Kidney (tissue), 14 donors: ENCODE data around the gene DAG1. TPM values are rescaled to one million over a fixed set of nuclear protein-coding genes. Genes with fewer than 3 reads are reported as not detected.

Experiments
- DNase-seq, 5 donors: peaks; one replicate each; pipeline ENCODE4 v3.0.0-alpha.2; 2013 to 2020
- FAIRE-seq: peaks from 2 replicates; lab custom pipeline; 2012; peaks lifted over from hg19 to GRCh38; lab: Jason Lieb, UNC
- H3K27ac ChIP-seq, 2 donors: one replicate each; pipeline ENCODE4 v1.7.0; 2013; ENCODE audit warnings: low read depth in 2 of 2, low read length in 2 of 2, inconsistent platforms in 1 of 2
- H3K27me3 ChIP-seq: one replicate; pipeline ENCODE4 v1.7.1; 2013; ENCODE audit warnings: low read length, inconsistent platforms; ENCODE audit not compliant: control insufficient read depth, insufficient read depth
- H3K36me3 ChIP-seq, 3 donors: one replicate each; pipeline versions ENCODE4 v1.7.0 to v1.7.1; 2013; ENCODE audit warnings: low read length in 3 of 3, control low read depth in 1 of 3, inconsistent platforms in 1 of 3; ENCODE audit not compliant: insufficient read depth in 3 of 3, control insufficient read depth in 2 of 3
- H3K4me1 ChIP-seq, 3 donors: one replicate each; pipeline versions ENCODE4 v1.7.0 to v1.7.1; 2013; ENCODE audit warnings: low read length in 3 of 3, inconsistent platforms in 1 of 3, low read depth in 1 of 3; ENCODE audit not compliant: control insufficient read depth in 2 of 3, insufficient read depth in 2 of 3
- H3K4me3 ChIP-seq, 3 donors: one replicate each; pipeline versions ENCODE4 v1.7.0 to v1.8.1; 2013; ENCODE audit warnings: low read length in 3 of 3, control low read depth in 1 of 3, inconsistent platforms in 1 of 3
- H3K9ac ChIP-seq, 3 donors: one replicate each; pipeline versions ENCODE4 v1.7.0 to v1.7.1; 2013; ENCODE audit warnings: low read length in 3 of 3, control low read depth in 1 of 3, inconsistent platforms in 1 of 3
- H3K9me3 ChIP-seq, 3 donors: one replicate each; pipeline versions ENCODE4 v1.7.0 to v1.7.1; 2013; ENCODE audit warnings: low read length in 3 of 3, control low read depth in 1 of 3, inconsistent platforms in 1 of 3; ENCODE audit not compliant: control insufficient read depth in 2 of 3, insufficient read depth in 1 of 3
- CTCF ChIP-seq: IDR thresholded peaks from 3 replicates; pipeline ENCODE4 v1.5.1; 2012; ENCODE audit warnings: mild to moderate bottlenecking, moderate library complexity, borderline replicate concordance; ENCODE audit not compliant: insufficient read depth; ENCODE audit errors: extremely low read depth
- intact Hi-C: fragments of 100-400 bp; cut with DNase I; formaldehyde crosslinking; loops from one replicate; pipeline ENCODE4 v1.11.1; 2022
- polyA plus RNA-seq: library from polyadenylated mRNA; stranded (reverse); fragments of 350-450 nt; fragmentation: Illumina TruSeq; extraction: RNeasy Lipid Tissue Mini Kit (QIAGEN cat#74804); gene quantifications from one replicate; pipeline ENCODE4 v1.2.3, GENCODE V29; 2014; ENCODE audit warnings: low read depth, low replicate concordance; ENCODE audit not compliant: insufficient read depth
- total RNA-seq: library from RNA; stranded (reverse); fragmentation: NEBNext Ultra II Directional; extraction: Animal tissue kit (Norgen Biotek cat#: 25700); gene quantifications from one replicate; pipeline ENCODE4 v1.2.1, GENCODE V29; 2021
- donor health status: control.
- donor health status: control.
- donor health status: control.
- donor health status: control.
- donor health status: control.
- donor health status: DM: yes; HTN: yes; CAD: no.
- donor health status: Normal renal cell carcinoma (clear cell type).

The DAG1 gene
- total and polyA plus RNA-seq, 2 donors from 2014 or later, result 40.4 to 122 TPM

GRCh38 chr3:49536875-49537533 lies 66.9 kb downstream of the DAG1 start:
- no peak overlapping the region for H3K4me3 ChIP-seq
- peaks cover 0 to 21% (median 15%) of the 10 kb centered on the region in 3 donors for H3K4me1 ChIP-seq
- no peak overlapping the region for H3K9ac ChIP-seq
- FAIRE-seq (no peak), DNase-seq (no peak)
- H3K36me3 ChIP-seq, result peaks cover 0 to 4% (median under 1%) of the 10 kb centered on the region in 3 donors
- intact Hi-C loops, result no loop called here
- TF ChIP-seq CTCF, result no peak
- peak overlapping the region in 1 of 2 donors; percentile 1 for H3K27ac ChIP-seq
- no peaks in the 10 kb centered on the region for H3K27me3 ChIP-seq
- H3K9me3 ChIP-seq, result no peaks in the 10 kb centered on the region

DNA sequence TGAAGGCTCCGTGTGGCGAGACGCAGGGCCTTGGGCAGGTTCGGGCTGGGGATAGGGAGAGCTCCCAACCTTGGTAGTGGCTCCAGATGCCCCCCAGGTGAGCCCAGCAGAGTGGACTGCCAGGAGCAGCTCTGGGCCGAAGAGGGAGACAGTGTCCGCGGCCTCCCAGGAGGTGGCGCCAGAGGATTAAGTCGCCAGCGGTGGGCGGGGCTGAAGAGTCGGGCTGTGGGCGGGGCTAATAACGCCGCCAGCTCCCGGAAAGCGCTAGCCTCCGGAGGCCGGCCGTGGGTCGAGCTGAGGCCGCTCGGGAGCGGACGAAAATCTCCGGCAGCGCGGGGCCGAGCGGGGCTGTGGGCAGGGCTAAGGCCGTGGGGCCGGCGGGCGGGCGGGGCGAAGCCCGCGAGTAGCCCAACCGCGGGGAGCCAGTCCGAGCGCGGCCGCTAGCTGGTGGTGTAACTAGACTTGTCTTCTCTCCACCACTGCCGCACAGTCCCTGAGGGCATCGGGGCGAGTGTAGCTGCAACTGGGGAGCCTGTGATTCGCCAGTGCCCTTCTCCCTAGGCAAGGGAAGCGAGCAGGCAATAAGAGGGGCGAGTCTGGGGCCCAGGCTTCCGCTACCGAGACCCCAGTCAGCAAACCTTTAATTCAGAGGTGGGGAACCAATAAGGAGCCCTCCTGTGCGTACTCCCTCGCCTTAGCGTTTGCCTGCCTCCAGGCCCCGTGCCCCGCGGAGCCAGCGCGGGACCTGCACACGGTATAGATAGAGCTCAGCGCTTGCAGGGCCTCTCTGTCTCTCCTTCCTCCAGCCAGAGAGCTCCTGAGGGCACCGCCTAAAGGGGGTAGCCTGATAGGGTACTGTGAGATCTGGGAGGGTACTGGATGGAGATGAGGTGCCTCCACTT lies 69.8 kb downstream of the DAG1 start:
- peak; percentile 95 to 98 (median 97) for DNase-seq
- peak; percentile 21 for FAIRE-seq
- no peaks in the 10 kb centered on the region for H3K9me3 ChIP-seq
- H3K4me3 ChIP-seq, result peak overlapping the region; percentile 61 to 66 (median 62)
- peak; percentile 91 for TF ChIP-seq CTCF
- peaks cover 0 to 21% (median 15%) of the 10 kb centered on the region in 3 donors for H3K4me1 ChIP-seq
- H3K9ac ChIP-seq, result peak overlapping the region in 2 of 3 donors; percentile 66 to 72
- intact Hi-C loops, result loop anchor here (10.0 kb wide), 1 partner anchor 125 kb away; no protein-coding TSS in a partner anchor
- no peaks in the 10 kb centered on the region for H3K36me3 ChIP-seq
- no peaks in the 10 kb centered on the region for H3K27me3 ChIP-seq
- H3K27ac ChIP-seq, result peak overlapping the region; percentile 59 to 73

- Histone ChIP-seq H3K27me3 (no peaks in the 10 kb centered on the region), H3K27ac (no peak overlapping the region), H3K9ac (no peak overlapping the region), H3K4me3 (no peak overlapping the region), H3K9me3 (no peaks in the 10 kb centered on the region), H3K36me3 (no peaks in the 10 kb centered on the region), H3K4me1 (peaks cover 0 to 11% (median 0%) of the 10 kb centered on the region in 3 donors)
- no peak for FAIRE-seq
- no peak for TF ChIP-seq CTCF
- no peak for DNase-seq
- intact Hi-C loops, result no loop called here
These were observed 82.0 kb downstream of the DAG1 start for GRCh38 chr3:49552087-49552486.
